Measurements from ENCODE around the gene BNIP1. TPM values are rescaled to one million over a fixed set of nuclear protein-coding genes. Genes with fewer than 3 reads are reported as not detected.
"Not testable (repeated sequence)": the region's sequence is repeated elsewhere in the genome, so short reads cannot be mapped to it uniquely, and the experiment has no call there.

The BNIP1 gene
- total and polyA plus RNA-seq, 3 donors from 2014 or later: 20.5 to 37.6 (median 21.4) TPM

DNA sequence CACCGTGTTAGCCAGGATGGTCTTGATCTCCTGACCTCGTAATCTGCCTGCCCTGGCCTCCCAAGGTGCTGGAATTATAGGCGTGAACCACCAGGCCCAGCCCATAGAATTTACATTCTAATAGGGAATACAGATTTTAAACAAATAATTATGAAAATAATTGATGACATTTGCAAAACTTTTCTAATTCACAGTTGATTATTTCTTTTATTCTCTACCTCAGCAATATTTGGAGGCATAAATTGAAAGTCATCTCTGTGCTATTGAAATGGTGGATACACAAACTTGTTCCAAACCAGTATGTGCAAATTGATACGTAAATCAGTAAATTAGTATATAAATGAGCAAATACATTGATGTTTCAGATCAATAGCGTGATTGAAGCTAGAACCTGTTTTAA, 8.2 kb downstream of the BNIP1 start:
- no peaks in the 10 kb centered on the region for H3K36me3 ChIP-seq (ENCODE audit: low read depth, missing control alignments)
- H3K4me3 ChIP-seq: no peak overlapping the region
- no peak for TF ChIP-seq POLR2A (IDR thresholded peaks at IDR 0.05)
- TF ChIP-seq, protein P1, sequence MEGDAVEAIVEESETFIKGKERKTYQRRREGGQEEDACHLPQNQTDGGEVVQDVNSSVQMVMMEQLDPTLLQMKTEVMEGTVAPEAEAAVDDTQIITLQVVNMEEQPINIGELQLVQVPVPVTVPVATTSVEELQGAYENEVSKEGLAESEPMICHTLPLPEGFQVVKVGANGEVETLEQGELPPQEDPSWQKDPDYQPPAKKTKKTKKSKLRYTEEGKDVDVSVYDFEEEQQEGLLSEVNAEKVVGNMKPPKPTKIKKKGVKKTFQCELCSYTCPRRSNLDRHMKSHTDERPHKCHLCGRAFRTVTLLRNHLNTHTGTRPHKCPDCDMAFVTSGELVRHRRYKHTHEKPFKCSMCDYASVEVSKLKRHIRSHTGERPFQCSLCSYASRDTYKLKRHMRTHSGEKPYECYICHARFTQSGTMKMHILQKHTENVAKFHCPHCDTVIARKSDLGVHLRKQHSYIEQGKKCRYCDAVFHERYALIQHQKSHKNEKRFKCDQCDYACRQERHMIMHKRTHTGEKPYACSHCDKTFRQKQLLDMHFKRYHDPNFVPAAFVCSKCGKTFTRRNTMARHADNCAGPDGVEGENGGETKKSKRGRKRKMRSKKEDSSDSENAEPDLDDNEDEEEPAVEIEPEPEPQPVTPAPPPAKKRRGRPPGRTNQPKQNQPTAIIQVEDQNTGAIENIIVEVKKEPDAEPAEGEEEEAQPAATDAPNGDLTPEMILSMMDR (IDR thresholded peaks at IDR 0.05): no peak
- intact Hi-C loops (cut with DNase I; ENCODE audit: low total_unique reads): no loop called here
- 91 to 93% methylated on average over 5 of the region's 5 CpGs for WGBS, 2 donors
- DNase-seq: no peak
- H3K9me3 ChIP-seq: no peaks in the 10 kb centered on the region
- no peaks in the 10 kb centered on the region for H3K4me1 ChIP-seq
- no peak overlapping the region for H3K27ac ChIP-seq
- no peaks in the 10 kb centered on the region for H3K27me3 ChIP-seq

DNA sequence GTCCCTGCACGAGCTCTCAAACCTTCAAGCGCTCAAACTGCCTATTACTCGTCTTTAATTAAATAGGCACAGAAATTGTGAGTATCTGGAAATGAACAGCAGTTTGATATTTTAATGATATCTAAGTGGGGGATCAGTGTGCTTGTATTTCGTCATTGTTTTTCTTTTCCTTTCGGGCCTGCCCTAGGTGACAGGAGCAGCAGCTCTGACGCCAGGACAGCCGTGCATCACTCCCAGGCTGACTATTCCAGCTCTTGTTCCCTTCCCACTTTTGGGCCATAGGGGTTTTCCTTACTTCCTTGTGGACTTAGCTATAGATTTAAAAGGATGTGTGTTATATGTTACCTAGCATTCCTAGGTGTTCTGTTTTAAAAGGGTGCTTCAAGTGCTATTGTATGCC, 9.5 kb downstream of the BNIP1 start:
- Histone ChIP-seq H3K4me3 (no peak overlapping the region), H3K27ac (no peak overlapping the region), H3K9me3 (no peaks in the 10 kb centered on the region), H3K27me3 (no peaks in the 10 kb centered on the region), H3K4me1 (no peaks in the 10 kb centered on the region), H3K36me3 (ENCODE audit: low read depth, missing control alignments) (no peaks in the 10 kb centered on the region)
- 93 to 95% methylated on average over 7 of the region's 7 CpGs for WGBS, 2 donors
- TF ChIP-seq, protein P1 (IDR thresholded peaks at IDR 0.05): no peak
- TF ChIP-seq POLR2A (IDR thresholded peaks at IDR 0.05): no peak
- intact Hi-C loops (cut with DNase I; ENCODE audit: low total_unique reads): no loop called here
- DNase-seq: no peak

DNA sequence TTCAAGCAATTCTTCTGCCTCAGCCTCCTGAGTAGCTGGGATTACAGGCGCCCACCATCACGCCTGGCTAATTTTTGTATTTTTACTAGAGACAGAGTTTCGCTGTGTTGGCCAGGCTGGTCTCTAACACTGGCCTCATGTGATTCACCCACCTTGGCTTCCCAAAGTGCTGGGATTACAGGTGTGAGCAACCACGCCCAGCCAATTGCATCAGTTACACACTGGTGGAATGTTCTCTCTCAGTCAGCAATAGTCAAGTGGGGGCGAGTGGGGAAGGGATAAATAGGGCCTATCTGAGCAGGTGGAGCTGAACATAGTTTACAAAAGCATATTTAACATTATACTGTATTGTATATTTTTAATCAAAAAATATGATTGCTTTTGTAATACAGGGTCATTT, 10.3 kb downstream of the BNIP1 start:
- H3K27ac ChIP-seq; H3K9me3 ChIP-seq; H3K4me3 ChIP-seq; H3K27me3 ChIP-seq; DNase-seq; H3K4me1 ChIP-seq; intact Hi-C loops (cut with DNase I; ENCODE audit: low total_unique reads); H3K36me3 ChIP-seq (ENCODE audit: low read depth, missing control alignments): not testable (repeated sequence)
- WGBS, 2 donors: 93 to 99% methylated on average over 5 of the region's 5 CpGs

DNA sequence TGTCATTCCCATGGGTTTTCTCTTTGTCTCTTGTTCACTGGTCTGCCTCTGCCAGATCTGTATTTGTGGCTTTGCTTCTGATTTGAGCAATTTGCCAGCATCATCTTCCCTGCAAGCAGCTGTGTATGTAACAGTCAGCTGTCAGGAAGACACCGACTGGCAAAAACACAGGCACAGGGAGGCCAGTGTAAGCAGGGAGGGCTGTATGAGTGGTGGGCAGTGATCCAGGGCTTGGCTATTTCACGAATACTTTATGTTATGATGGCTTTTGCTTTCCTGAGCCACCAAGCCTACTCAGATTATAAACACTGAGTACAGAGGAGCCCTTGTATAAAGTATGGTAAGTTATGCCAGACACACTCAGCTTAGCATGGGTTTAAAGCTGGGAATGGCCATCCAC, 11.6 kb downstream of the BNIP1 start:
- intact Hi-C loops (cut with DNase I; ENCODE audit: low total_unique reads): no loop called here
- DNase-seq: no peak
- H3K4me1 ChIP-seq: no peaks in the 10 kb centered on the region
- H3K9me3 ChIP-seq: no peaks in the 10 kb centered on the region
- H3K36me3 ChIP-seq (ENCODE audit: low read depth, missing control alignments): no peaks in the 10 kb centered on the region
- no peak overlapping the region for H3K4me3 ChIP-seq
- H3K27ac ChIP-seq: no peak overlapping the region
- H3K27me3 ChIP-seq: no peaks in the 10 kb centered on the region
- 62 to 66% methylated on average over 2 of the region's 2 CpGs for WGBS, 2 donors
- TF ChIP-seq, protein P1 (IDR thresholded peaks at IDR 0.05): no peak
- TF ChIP-seq POLR2A (IDR thresholded peaks at IDR 0.05): no peak

DNA sequence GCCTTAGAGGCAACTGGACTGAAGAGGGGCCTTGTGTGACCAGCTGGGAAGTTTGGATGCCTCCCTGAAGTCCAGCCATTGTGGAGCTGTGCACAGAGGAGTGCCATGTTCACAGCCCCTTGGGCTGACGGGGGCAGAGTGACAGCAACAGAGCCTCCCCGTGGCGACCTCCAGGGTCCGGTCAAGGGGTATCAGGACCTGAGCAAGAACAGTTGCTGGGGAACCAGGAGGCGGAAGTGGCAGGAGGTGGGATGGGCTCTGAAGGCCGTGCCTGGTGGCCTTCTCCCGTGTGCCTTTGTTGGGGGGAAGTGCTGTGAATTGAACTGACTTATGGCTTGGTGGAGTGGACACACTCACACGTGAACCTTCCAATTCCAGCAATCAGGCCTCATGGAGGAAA, 14.0 kb downstream of the BNIP1 start:
- 80 to 82% methylated on average over 7 to 8 of the region's 8 CpGs for WGBS, 2 donors
- TF ChIP-seq, protein P1 (IDR thresholded peaks at IDR 0.05): no peak
- TF ChIP-seq POLR2A (IDR thresholded peaks at IDR 0.05): no peak

More for the DNA sequence above, 14.0 kb downstream of the BNIP1 start:
- Histone ChIP-seq H3K9me3 (no peaks in the 10 kb centered on the region), H3K4me1 (peaks cover 9% of the 10 kb centered on the region), H3K36me3 (ENCODE audit: low read depth, missing control alignments) (no peaks in the 10 kb centered on the region), H3K27ac (no peak overlapping the region), H3K4me3 (no peak overlapping the region), H3K27me3 (no peaks in the 10 kb centered on the region)
- DNase-seq: no peak
- intact Hi-C loops (cut with DNase I; ENCODE audit: low total_unique reads): no loop called here

Data from testis (tissue), 3 donors.